OCI-LY7 (cell line): Measurements from ENCODE around the gene DIO1. TPM values are rescaled to one million over a fixed set of nuclear protein-coding genes. Genes with fewer than 3 reads are reported as not detected.

Experiments
- BruUV-seq: library from RNA; stranded (reverse); fragments of 400-500 nt; replicated peaks from 2 replicates; lab custom pipeline; 2021; lab: Mats Ljungman, UMichigan
- CTCF ChIA-PET: fragments of 300-600 bp; sonication (Branson Sonifier 250); formaldehyde crosslinking; loops from one replicate; lab custom pipeline; 2022; ENCODE audit warnings: antibody characterized with exemption; ENCODE audit not compliant: unreplicated experiment; lab: Charles Lee
- POLR2A ChIA-PET: fragments of 300-600 bp; sonication (Branson Sonifier 250); formaldehyde crosslinking; loops from one replicate; lab custom pipeline; 2022; ENCODE audit warnings: antibody characterized with exemption; lab: Charles Lee
- DNase-seq: peaks from one replicate; pipeline ENCODE4 v3.0.0-alpha.2; 2015; ENCODE audit warnings: low spot score
- H2AFZ ChIP-seq: fragments of 200-600 bp; sonication (generic), shearing (Covaris generic); 2 replicates; pipeline ENCODE4 v1.6.1; 2014; ENCODE audit warnings: mild to moderate bottlenecking, antibody characterized with exemption, low read length, moderate library complexity
- H3K27ac ChIP-seq: fragments of 200-600 bp; sonication (generic); 2 replicates; pipeline ENCODE4 v1.5.1; 2014; ENCODE audit warnings: mixed run types, low read depth, mild to moderate bottlenecking, moderate library complexity, low read length, inconsistent platforms; ENCODE audit not compliant: poor library complexity, severe bottlenecking
- H3K36me3 ChIP-seq: fragments of 200-600 bp; sonication (generic); 2 replicates; pipeline ENCODE4 v1.6.1; 2014; ENCODE audit warnings: mild to moderate bottlenecking, antibody characterized with exemption, low read length, moderate library complexity, mixed read lengths; ENCODE audit not compliant: insufficient read depth
- H3K4me1 ChIP-seq: fragments of 200-600 bp; sonication (generic); 2 replicates; pipeline ENCODE4 v1.5.1; 2014; ENCODE audit warnings: mild to moderate bottlenecking, low read length; ENCODE audit not compliant: insufficient read depth, poor library complexity, severe bottlenecking
- H3K4me2 ChIP-seq: fragments of 200-600 bp; sonication (generic); 2 replicates; pipeline ENCODE4 v1.6.1; 2014; ENCODE audit warnings: mild to moderate bottlenecking, low read length
- H3K4me3 ChIP-seq: fragments of 200-600 bp; sonication (generic); 2 replicates; pipeline ENCODE4 v1.5.1; 2014; ENCODE audit warnings: mild to moderate bottlenecking, low read depth, low read length; ENCODE audit not compliant: poor library complexity, severe bottlenecking
- H3K79me2 ChIP-seq: fragments of 200-600 bp; sonication (generic); 2 replicates; pipeline ENCODE4 v1.6.1; 2016; ENCODE audit warnings: low read depth, mild to moderate bottlenecking, low read length, moderate library complexity, mixed read lengths; ENCODE audit not compliant: insufficient read depth
- H3K9me2 ChIP-seq: fragments of 200-600 bp; sonication (generic); 2 replicates; pipeline ENCODE4 v1.6.1; 2016; ENCODE audit warnings: mild to moderate bottlenecking, low read length, mixed read lengths; ENCODE audit not compliant: insufficient read depth
- H3K9me3 ChIP-seq: fragments of 200-600 bp; sonication (generic); 2 replicates; pipeline ENCODE4 v1.6.1; 2014; ENCODE audit warnings: mild to moderate bottlenecking, mixed run types, low read length, mixed read lengths
- H4K20me1 ChIP-seq: fragments of 200-600 bp; sonication (generic); 2 replicates; pipeline ENCODE4 v1.6.1; 2014; ENCODE audit warnings: mild to moderate bottlenecking, antibody characterized with exemption, low read length, moderate library complexity, mixed read lengths; ENCODE audit not compliant: insufficient read depth
- CTCF ChIP-seq: fragments of 200-600 bp; sonication (generic); conservative IDR thresholded peaks from 2 replicates; pipeline ENCODE4 v1.5.1; 2014; ENCODE audit warnings: mild to moderate bottlenecking, antibody characterized with exemption, low read length, moderate library complexity, mixed read lengths
- EZH2phosphoT487 ChIP-seq: fragments of 200-600 bp; sonication (generic); IDR thresholded peaks from 2 replicates; pipeline ENCODE4 v1.6.1; 2018; ENCODE audit warnings: low read depth, borderline replicate concordance, mild to moderate bottlenecking, mixed run types, antibody characterized with exemption, low read length, moderate library complexity, mixed read lengths
- intact Hi-C: fragments of 100-400 bp; cut with micrococcal nuclease; formaldehyde crosslinking; loops from one replicate; pipeline ENCODE4 v1.10.0; 2022; ENCODE audit not compliant: unreplicated experiment
- total RNA-seq, 2 experiments: library from RNA; depleted of rRNA in 1 of 2; stranded (reverse); fragments of >200 nt in 1 of 2; shearing (Covaris generic) in 1 of 2; gene quantifications; 2 replicates each; pipeline ENCODE4 v1.2.3, GENCODE V29; 2014 to 2022

Gene DIO1
- total RNA-seq, 2 experiments from 2014 or later: not detected

GRCh38 chr1:53899206-53899628 lies 5.2 kb downstream of the DIO1 start:
- H3K27ac ChIP-seq: no peak overlapping the region
- H2AFZ ChIP-seq: no peak overlapping the region
- no peak overlapping the region for H3K4me3 ChIP-seq
- H3K9me2 ChIP-seq: no peaks in the 10 kb centered on the region
- H3K79me2 ChIP-seq: no peaks in the 10 kb centered on the region
- ChIA-PET CTCF (interaction anchor here (1.4 kb wide), 1 partner anchor 9 kb away, joined by 4 read pairs; no protein-coding TSS in a partner anchor), POLR2A (interaction anchor here (0.5 to 2.3 kb wide), 6 partner anchors 10 to 659 kb away, joined by 3 to 8 read pairs (median 3); partner anchors contain the start of genes IFT25 and YIPF1)
- H3K4me2 ChIP-seq: no peak overlapping the region
- TF ChIP-seq CTCF: no peak
- TF ChIP-seq EZH2phosphoT487: no peak
- intact Hi-C loops: no loop called here
- no peaks in the 10 kb centered on the region for H4K20me1 ChIP-seq
- H3K9me3 ChIP-seq: no peaks in the 10 kb centered on the region
- no TSS peak for BruUV-seq
- no peaks in the 10 kb centered on the region for H3K36me3 ChIP-seq
- H3K4me1 ChIP-seq: no peaks in the 10 kb centered on the region
- DNase-seq: no peak

GRCh38 chr1:53899708-53900107 lies 5.7 kb downstream of the DIO1 start:
- Histone ChIP-seq H3K9me2 (no peaks in the 10 kb centered on the region), H3K27ac (no peak overlapping the region), H3K9me3 (no peaks in the 10 kb centered on the region), H3K4me1 (no peaks in the 10 kb centered on the region), H3K79me2 (no peaks in the 10 kb centered on the region), H3K36me3 (no peaks in the 10 kb centered on the region), H3K4me3 (no peak overlapping the region), H2AFZ (no peak overlapping the region), H3K4me2 (no peak overlapping the region), H4K20me1 (no peaks in the 10 kb centered on the region)
- no TSS peak for BruUV-seq
- POLR2A ChIA-PET: interaction anchor here (0.6 to 2.3 kb wide), 5 partner anchors 10 to 659 kb away, joined by 3 to 8 read pairs (median 4); partner anchors contain the start of genes IFT25 and YIPF1
- intact Hi-C loops: no loop called here
- no peak for TF ChIP-seq EZH2phosphoT487
- no peak for TF ChIP-seq CTCF
- no peak for DNase-seq
- CTCF ChIA-PET: interaction anchor here (1.4 kb wide), 2 partner anchors 9 to 14 kb away, joined by 3 to 4 read pairs; no protein-coding TSS in a partner anchor
